Stimulated activated CD4-positive, alpha-beta T cell treated with anti-CD3 and anti-CD28 coated beads, TNF-alpha, amount 100 ng/mL, for 4 hours (primary cell): Measurements from ENCODE around the gene ACADVL.
A peak's percentile ranks its signal among the peaks of the same experiment; 100 is the strongest.
"Not testable (repeated sequence)": the region's sequence is repeated elsewhere in the genome, so short reads cannot be mapped to it uniquely, and the experiment has no call there.

Source experiments
- DNase-seq, 3 experiments: peaks; one replicate each; pipeline ENCODE4 v3.0.0-alpha.2; 2020; ENCODE audit warnings: low read depth in 3 of 3

Gene ACADVL

GRCh38 chr17:7235693-7236665, 16.2 kb downstream of the ACADVL start:
- DNase-seq: no peak

DNA sequence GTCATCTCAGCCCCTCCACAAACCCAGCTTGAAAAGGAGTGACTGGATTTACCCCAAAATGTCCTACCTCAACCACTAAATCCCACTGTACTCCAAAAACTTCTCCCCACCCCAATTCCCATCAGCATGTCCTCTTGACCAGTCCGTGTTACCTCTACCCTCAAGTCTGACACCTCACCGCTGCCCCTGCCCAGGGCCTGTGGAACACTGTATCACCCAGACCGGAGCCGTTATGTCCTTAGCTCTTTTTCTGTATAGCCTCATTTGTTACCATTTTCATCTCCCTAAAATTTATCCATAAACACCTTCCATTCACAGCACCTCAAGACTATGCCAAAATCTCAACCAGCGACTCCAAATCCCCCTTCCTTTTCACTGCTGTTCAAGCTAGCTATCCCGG, 17.1 kb downstream of the ACADVL start:
- no peak for DNase-seq

- no peak for DNase-seq
Observed at GRCh38 chr17:7237266-7237760, 17.6 kb downstream of the ACADVL start.

- peak; percentile 79 to 84 (median 79) for DNase-seq
Observed at GRCh38 chr17:7237761-7238419, 18.2 kb downstream of the ACADVL start.

DNA sequence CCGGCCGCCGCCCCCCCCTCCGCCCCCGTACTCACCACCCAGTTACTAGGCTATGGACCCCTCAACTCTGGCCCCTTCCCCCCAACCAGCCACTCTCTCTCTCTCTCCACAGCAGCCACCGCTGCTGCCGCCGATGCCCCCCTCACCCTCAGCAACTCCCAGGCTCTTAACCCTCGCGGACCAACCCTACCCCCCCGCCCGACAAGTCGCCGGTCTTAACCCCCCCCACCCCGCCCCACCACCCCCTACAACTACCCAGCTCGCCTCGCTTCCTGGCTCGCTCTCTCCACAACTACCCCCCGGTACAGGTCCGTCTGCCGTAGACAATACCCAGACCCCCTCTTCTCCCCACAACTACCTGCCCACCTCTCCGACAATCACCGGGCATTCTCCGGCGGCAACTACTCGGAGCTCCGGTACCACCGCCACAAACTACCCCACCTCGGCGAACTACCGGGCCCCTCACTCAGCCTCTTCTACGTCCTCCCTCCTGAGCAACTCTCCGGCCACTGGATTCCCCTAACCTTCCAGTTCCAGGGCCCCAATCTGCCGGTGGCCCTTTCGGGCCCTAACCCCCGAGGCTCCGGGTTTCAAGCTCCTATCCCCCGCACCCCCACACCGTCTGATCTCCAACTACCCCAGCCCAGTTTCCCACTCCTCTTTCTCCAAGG, 18.8 kb downstream of the ACADVL start:
- no peak for DNase-seq

GRCh38 chr17:7239091-7240027, 19.6 kb downstream of the ACADVL start, which contains the start of gene PHF23:
PHF23 (minus strand) TSS chr17:7239457; CDS start chr17:7239279, 178 bp downstream.
- DNase-seq: peak; percentile 91 to 98 (median 96)

GRCh38 chr17:7240375-7240774, 20.6 kb downstream of the ACADVL start:
- no peak for DNase-seq

GRCh38 chr17:7241090-7241733, 21.5 kb downstream of the ACADVL start:
- no peak for DNase-seq

DNA sequence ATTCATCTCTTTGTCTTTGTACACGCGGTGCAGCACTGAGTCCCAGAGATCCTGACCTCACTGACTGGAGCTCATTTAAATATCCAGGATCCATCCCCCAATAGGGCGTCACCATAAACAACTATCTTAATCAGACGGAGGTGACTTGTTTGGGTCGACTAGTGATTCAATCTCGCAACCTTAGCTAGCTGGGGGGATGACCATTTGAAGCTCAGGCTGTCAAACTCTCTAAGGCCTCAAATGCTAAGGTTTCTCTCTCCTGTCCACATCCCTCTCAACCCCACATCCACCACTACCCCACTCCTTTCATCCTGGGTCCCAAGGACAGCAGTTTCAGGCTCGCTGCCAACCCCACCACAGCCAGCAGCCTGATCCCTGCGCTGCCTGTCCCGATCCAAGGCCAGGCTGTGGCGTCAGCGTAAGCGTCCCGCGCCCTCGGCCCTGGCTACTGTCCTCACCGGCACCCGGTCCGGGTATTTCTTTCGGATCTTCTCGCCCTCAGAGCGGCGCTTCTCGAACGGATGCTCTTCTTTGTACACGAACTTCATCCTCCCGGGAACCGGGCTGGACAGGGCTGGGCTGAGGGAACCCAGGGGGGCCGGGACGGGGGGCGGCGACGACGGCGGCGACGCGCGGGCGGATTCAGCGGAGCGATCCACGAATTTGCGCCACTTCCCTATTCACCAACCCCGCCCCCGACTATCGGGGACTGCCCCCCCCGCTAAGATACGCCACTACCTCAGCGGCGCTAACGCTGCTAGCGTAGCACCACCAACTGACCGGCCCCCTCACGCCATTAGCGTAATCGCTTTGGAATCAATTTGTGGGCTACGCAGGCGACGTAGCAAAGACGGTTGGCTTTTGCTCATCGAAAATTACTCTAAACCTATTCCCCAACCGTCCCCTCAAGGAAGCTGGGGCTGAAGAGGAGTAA, 22.3 kb downstream of the ACADVL start, which contains the start of gene GABARAP:
Gene GABARAP (minus strand): TSS at position 667 of the 934 bp plus-strand sequence. CDS start 119 bp downstream, at position 548.
- peak; percentile 89 to 94 (median 92) for DNase-seq

GRCh38 chr17:7242717-7243452, 23.1 kb downstream of the ACADVL start:
- DNase-seq: peak; percentile 84 to 86 (median 84)

DNA sequence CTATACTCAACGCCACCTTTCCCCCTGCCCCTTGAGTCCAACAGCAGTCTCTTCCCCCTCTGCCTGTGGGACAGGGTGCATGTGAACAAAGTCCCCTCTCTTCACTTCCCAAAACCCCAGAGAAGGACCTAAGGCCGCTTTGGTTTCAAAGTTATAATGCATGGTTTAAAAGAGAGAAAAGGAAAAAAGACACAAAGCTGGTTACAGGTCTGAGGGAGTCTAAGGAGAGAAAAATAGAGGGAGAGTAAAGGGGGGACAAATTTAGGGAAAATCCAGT, 23.7 kb downstream of the ACADVL start:
- DNase-seq: no peak

DNA sequence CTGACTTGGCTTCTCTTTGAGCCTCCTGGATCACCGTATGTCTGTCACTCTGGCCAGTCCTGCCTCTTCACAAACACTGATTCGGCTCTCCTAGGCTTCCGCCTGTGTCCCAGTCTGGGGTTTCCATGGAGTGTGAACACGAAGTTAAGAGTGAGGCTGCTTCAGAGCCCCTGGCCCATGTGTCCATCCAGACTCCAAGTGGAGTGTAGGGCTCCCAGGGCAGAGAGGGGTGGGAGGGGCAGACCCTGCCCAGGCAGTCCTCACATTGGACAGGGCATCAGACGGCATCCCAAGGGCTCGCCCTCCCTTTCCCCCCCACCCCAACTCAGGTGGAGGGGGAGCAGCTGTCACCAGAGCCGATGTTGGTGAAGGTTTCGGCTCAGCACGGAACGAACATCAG, 24.1 kb downstream of the ACADVL start:
- DNase-seq: not testable (repeated sequence)

DNA sequence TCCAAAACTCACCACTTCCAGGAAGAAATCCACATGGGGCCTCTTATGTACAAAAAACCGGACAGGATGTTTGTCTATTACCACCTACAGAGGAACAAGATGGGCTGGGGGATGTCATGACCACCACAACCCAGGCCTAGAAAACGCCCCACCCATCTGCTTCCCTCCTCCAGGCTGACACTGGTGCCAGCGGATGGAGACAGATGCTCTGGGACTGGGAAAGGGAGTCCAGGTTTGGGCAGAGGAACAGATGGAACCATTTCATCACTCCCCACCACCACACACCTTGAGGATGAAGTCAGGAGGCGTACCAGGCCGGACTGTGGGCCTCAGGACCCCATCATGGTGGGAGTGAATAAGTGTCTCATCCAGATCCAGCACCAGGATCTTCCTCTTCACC, 27.0 kb downstream of the ACADVL start:
- DNase-seq: no peak

DNA sequence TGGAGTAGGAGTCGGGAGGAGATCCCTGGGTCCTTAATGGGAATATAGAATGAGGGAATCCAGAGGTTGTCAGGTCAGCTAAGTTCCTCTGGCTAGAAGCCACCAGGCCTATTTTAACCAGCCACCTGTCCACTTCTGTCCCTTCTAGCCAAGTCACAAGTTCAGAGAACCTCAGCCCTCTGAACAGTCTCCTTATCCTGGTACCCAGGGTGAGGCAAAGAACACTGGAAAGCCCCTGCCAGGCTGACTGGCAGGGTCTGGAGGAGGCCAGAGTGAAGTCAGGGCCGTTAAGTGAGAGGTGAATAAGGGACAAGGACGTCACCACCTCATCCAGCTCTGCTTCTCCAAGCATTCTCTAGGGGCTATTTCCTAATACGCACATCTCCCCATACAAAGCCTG, 29.1 kb downstream of the ACADVL start:
- no peak for DNase-seq

- DNase-seq: no peak
Observed at GRCh38 chr17:7249214-7249613, 29.5 kb downstream of the ACADVL start.

DNA sequence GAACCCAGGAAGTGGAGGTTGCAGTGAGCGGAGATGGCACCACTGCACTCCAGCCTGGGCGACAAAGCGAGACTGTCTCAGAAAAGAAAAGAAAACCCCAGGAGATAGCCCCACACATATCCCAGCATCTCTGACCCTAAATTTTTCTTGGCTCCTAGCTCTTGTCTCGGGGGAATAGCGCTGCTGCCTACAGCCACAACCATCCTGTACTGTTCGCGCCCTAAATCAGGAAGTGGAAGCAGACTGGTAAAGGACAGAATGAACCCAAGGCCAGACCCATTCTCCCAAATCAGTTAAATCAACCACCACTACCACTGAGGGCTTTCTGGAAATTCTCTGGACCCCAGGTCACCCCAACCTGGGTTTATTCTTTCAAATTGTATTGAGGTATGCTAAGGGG, 30.1 kb downstream of the ACADVL start:
- DNase-seq: no peak

- no peak for DNase-seq
Observed at GRCh38 chr17:7250695-7251627, 31.2 kb downstream of the ACADVL start.
